Measurements from ENCODE around the gene SLC25A5. TPM values are rescaled to one million over a fixed set of nuclear protein-coding genes. Genes with fewer than 3 reads are reported as not detected.
A peak's percentile ranks its signal among the peaks of the same experiment; 100 is the strongest.
"Not testable (repeated sequence)": the region's sequence is repeated elsewhere in the genome, so short reads cannot be mapped to it uniquely, and the experiment has no call there.

The SLC25A5 gene
- total and polyA plus RNA-seq, 3 donors from 2014 or later, result 172 to 246 (median 177) TPM

GRCh38 chrX:119481323-119481801, 13.1 kb downstream of the SLC25A5 start:
- Histone ChIP-seq H3K27me3 (no peaks in the 10 kb centered on the region), H3K36me3 (ENCODE audit: low read depth, missing control alignments) (no peaks in the 10 kb centered on the region), H3K4me1 (peaks cover 3% of the 10 kb centered on the region), H3K9me3 (no peaks in the 10 kb centered on the region), H3K27ac (no peak overlapping the region), H3K4me3 (no peak overlapping the region)
- TF ChIP-seq POLR2A (IDR thresholded peaks at IDR 0.05), result no peak
- TF ChIP-seq CTCF (IDR thresholded peaks at IDR 0.05), result no peak
- intact Hi-C loops (cut with DNase I; ENCODE audit: low total_unique reads), result no loop called here
- 75% methylated on average over 4 of the region's 4 CpGs; no CpG with 5 or more reads in 1 of the 2 donors for WGBS, 2 donors
- DNase-seq, result no peak

DNA sequence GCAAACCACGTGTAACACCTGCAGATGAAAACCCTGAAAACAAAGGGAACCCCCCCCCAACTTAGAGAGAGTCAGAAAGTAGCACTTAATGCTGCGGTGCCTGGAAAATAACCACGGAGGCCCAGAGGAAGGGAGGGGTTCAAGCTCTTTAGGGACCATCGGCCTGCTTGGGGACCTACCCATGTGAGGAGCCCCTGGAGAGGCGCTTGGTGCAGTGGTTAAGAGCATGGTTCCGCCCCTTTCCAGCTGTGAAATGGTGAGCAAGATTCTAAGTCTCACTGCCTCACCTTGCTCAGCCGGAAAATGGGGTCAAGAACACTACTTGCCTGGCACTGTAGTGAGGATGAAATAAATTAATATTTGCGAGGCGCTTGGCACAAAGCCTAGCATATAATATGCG, 13.8 kb downstream of the SLC25A5 start:
- WGBS, 2 donors, result 25 to 52% methylated on average over 4 to 10 of the region's 10 CpGs
- no peaks in the 10 kb centered on the region for H3K9me3 ChIP-seq
- peak overlapping the region in 1 of 2 donors; percentile 49 for H3K4me3 ChIP-seq
- H3K27me3 ChIP-seq, result no peaks in the 10 kb centered on the region
- DNase-seq, result no peak
- peaks cover 3% of the 10 kb centered on the region for H3K4me1 ChIP-seq
- peak overlapping the region in 1 of 2 donors; percentile 15 for H3K27ac ChIP-seq
- H3K36me3 ChIP-seq (ENCODE audit: low read depth, missing control alignments), result no peaks in the 10 kb centered on the region
- intact Hi-C loops (cut with DNase I; ENCODE audit: low total_unique reads), result no loop called here
- TF ChIP-seq CTCF (IDR thresholded peaks at IDR 0.05) (no peak), POLR2A (IDR thresholded peaks at IDR 0.05) (no peak)

DNA sequence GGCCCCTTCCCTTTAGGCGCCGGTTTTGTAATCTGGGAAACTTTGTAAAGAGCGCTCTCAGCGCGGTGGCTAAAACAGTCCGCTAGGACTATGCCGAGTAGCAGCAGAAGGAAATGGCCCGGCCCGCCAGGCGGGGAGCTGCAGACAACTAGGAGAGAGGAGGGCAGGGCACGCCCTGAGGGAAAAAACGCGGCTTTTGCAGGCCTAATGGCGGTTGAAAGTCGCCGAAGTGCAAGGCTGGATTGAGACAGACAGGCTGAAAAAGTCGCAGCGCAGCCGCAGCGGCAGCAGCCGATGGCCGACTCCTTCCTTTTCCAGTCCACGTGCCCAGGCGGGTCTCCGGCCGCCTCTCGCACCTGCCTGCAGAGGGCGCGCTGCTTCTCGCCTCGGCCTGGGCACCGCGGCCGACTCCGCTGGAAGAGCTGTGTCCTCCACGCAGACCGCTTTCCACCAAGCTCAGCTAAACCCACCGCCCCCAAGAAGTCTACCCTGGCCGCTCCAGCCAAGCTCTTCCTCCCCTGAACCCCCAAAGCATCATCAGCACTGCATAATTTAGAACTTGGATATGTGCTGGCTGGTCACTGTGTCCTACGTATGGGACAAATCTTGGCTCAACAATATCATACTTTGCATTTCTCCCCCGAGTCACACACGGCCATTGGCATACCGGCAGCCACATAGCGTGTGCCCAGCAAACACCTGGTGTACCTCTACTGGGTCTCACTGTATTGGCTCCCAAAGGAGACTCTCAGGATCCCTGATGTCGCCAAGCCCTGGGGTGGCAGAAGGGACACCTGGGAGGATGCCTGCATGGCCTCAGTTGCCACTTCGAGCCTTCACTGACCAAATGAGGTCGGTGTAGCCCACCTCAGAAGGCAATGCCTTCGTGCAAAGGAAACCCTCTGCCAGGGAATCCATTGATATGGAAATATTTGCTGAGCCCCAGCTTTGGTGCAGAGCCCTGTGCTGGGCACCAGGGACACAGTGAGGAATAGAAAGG, 14.5 kb downstream of the SLC25A5 start:
- no peaks in the 10 kb centered on the region for H3K9me3 ChIP-seq
- H3K27me3 ChIP-seq, result no peaks in the 10 kb centered on the region
- peak overlapping the region in 1 of 2 donors; percentile 15 for H3K27ac ChIP-seq
- peak in 2 of 3 experiments; percentile 49 to 53 for TF ChIP-seq CTCF (IDR thresholded peaks at IDR 0.05)
- TF ChIP-seq POLR2A (IDR thresholded peaks at IDR 0.05), result no peak
- H3K4me1 ChIP-seq, result peaks cover 3% of the 10 kb centered on the region
- H3K4me3 ChIP-seq, result peak overlapping the region in 1 of 2 donors; percentile 49
- intact Hi-C loops (cut with DNase I; ENCODE audit: low total_unique reads), result no loop called here
- WGBS, 2 donors, result 11 to 15% methylated on average over 19 to 29 of the region's 48 CpGs
- DNase-seq, result peak; percentile 73
- H3K36me3 ChIP-seq (ENCODE audit: low read depth, missing control alignments), result no peaks in the 10 kb centered on the region

- no peak overlapping the region for H3K27ac ChIP-seq
- 72 to 78% methylated on average over 6 to 11 of the region's 11 CpGs for WGBS, 2 donors
- intact Hi-C loops (cut with DNase I; ENCODE audit: low total_unique reads), result no loop called here
- no peaks in the 10 kb centered on the region for H3K36me3 ChIP-seq (ENCODE audit: low read depth, missing control alignments)
- H3K4me3 ChIP-seq, result no peak overlapping the region
- no peak for DNase-seq
- H3K9me3 ChIP-seq, result no peaks in the 10 kb centered on the region
- no peak for TF ChIP-seq POLR2A (IDR thresholded peaks at IDR 0.05)
- peaks cover 3% of the 10 kb centered on the region for H3K4me1 ChIP-seq
- H3K27me3 ChIP-seq, result no peaks in the 10 kb centered on the region
Measured at GRCh38 chrX:119486745-119487144, 18.5 kb downstream of the SLC25A5 start.

DNA sequence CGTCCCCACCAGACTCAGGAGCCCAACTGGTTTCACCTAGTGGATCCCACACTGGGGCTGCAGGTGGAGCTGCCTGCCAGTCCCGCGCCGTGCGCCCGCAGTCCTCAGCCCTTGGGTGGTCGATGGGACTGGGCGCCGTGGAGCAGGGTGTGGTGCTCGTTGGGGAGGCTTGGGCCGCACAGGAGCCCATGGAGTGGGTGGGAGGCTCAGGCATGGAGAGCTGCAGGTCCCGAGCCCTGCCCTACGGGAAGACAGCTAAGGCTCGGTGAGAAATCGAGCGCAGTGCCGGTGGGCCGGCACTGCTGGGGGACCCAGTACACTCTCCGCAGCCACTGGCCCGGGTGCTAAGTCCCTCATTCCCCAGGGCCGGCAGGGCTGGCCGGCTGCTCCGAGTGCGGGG, 19.5 kb downstream of the SLC25A5 start:
- H3K27ac ChIP-seq; H3K9me3 ChIP-seq; intact Hi-C loops (cut with DNase I; ENCODE audit: low total_unique reads); H3K36me3 ChIP-seq (ENCODE audit: low read depth, missing control alignments); H3K27me3 ChIP-seq; DNase-seq; H3K4me1 ChIP-seq: not testable (repeated sequence)
- H3K4me3 ChIP-seq, result peak overlapping the region in 1 of 2 donors; percentile 20
- 81% methylated on average over 20 of the region's 24 CpGs; no CpG with 5 or more reads in 1 of the 2 donors for WGBS, 2 donors

Measured in testis (tissue), 3 donors.